Fibroblast of gingiva (primary cell): ENCODE measurements around the gene ST7.
A peak's percentile ranks its signal among the peaks of the same experiment; 100 is the strongest.

Experiments used
- DNase-seq: peaks from one replicate; pipeline ENCODE4 v3.0.0-alpha.2; 2011; ENCODE audit warnings: low read depth

The ST7 gene

DNA sequence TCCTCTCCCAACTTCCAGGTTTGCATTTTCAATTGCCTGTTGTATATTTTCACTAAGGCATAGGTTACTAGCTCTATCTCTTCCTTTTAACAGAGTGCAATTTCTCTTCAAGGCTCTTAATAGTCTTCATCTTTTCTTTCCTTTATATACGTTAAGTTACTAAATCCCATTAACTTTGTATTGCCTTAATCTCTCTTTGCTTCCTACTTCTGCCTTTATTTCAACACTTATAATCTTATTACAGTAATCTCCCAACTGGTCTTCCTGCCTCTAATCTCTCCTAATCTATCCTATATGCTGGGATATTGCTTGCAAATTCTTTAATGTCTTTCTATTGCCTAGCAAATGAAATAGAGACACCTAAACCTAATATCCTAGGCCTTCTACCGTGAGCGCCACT lies 26.1 kb downstream of the ST7 start:
- no peak for DNase-seq

DNA sequence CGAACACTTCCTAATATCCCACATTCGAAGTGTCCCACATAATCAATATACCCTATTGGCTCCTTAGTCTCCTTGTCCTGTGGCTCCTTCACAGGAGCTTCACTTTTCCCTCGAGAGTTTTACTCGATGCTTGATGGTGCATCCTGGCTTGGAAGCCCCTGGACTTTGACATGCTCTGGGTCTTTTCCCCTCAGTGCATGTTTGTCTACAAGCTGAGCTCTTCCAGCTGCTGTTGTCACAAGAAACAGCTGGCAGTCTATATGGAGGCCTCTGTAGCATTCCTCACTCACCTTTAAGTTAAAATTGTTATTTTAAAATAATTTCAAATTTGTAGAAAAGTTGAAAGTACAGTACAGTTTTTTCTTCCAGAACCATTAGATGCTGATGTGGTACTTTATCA lies 27.1 kb downstream of the ST7 start:
- DNase-seq, result no peak

DNA sequence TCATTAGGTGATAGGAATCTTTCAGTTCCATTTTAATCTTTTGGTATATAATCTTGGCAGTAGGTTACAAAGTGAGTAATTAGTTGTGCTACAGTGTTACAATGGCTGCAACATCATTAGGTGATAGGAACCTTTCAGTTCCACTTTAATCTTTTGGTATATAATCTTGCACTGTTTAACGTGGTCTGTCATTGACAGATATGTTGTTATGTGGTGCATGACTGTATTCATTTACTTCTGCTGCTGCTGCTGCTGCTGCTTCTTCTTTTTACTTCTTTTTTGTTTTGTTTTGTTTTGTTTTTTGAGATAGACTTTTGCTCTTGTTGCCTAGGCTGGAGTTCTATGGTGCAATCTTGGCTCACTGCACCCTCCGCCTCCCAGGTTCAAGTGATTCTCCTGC lies 28.6 kb downstream of the ST7 start:
- DNase-seq, result no peak

DNA sequence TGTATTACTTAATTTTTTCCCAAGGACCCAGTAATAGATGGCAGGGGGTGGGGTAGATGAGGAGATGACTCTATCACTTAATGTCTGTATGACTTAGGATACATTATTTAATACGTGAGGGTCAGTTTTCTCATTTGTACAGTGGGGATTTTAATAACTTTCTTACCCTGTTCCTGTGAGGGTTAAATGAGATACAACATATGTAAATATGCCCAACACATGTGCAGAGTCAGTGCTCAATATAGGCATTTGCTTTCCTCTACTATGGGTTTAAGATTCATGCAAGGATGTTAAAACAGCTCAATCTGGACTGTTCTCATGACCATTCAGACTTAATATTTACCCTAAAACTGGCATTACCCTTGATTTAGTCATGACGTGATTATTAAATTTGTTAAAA lies 31.2 kb downstream of the ST7 start:
- DNase-seq, result no peak

DNA sequence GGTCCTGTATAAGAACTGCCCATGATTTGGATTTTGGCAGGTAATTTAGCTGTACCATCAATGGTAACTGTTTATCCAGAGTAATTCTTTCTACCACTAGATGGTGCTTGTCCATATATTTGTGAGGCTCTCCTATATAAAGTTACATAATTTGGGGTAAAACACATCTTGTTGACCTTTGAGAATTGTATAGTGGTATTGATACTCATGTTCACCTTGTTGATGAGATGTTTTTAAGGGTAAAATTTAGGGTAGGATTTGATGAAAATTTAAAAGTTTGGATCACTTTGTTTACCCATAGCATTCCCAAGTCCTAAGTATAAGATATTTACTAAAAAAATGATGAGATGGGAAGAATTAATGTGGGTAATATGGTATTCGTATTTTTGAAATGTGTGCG lies 31.6 kb downstream of the ST7 start:
- no peak for DNase-seq

DNA sequence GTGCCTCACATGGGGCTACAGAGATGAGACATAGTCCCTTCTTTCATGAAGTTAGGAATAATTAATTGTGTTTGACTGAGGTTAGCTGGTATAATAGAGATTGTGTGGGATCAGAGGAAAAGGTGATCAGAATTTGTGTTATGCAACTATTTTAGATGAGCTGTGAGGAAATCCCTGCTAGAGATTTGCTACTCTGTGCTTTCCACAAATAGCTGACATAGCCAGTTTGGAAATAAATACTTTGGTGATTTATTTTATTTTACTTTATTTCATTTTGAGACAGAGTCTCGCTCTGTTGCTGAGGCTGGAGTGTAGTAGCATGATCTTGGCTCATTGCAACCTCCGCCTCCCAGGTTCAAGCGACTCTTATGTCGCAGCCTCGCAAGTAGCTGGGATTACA lies 32.3 kb downstream of the ST7 start:
- no peak for DNase-seq

DNA sequence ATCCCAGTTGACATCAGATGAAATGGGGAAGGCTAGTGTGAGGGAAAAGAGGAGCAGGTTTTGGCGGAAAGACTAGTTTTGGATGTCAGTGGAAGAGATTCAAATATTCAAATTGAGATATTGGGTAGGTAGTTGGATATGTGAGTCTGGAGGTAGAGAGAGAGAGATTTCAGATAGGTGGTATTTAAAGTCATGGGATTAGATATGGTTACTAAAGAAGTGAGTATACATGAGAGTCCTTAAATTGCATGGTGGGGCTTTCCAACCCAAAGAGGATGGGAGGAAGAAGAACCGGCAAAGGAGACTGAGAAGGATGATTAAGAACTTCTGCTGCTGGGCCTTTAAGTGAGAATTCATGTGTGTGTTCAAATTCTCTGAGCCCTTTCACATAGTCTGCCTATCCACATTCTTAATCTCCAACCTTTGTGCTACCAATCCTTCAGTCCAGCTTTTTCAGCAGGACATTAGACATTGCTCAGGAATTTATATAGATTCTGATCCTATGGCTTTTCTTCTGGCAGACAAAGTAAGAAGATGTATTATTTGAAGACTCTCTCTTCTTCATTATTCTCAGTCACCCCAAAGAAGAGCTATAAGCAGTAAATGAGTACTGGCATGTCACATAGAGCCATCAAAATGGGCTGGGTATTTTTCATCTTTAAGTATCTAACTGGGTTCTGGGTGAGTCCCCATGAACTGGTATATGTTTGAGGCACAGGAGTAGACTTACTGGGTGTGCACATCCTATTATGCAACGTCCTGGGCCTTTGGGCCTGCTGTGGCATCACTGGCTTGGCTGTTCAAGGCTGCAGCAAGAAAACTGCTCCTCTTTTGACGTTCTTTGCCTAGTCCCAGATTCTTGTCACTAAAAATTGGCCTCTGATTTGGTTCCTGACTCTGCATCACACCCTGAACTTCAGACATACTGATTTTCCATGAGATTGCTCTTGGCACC lies 33.6 kb downstream of the ST7 start:
- DNase-seq, result peak; percentile 8

DNA sequence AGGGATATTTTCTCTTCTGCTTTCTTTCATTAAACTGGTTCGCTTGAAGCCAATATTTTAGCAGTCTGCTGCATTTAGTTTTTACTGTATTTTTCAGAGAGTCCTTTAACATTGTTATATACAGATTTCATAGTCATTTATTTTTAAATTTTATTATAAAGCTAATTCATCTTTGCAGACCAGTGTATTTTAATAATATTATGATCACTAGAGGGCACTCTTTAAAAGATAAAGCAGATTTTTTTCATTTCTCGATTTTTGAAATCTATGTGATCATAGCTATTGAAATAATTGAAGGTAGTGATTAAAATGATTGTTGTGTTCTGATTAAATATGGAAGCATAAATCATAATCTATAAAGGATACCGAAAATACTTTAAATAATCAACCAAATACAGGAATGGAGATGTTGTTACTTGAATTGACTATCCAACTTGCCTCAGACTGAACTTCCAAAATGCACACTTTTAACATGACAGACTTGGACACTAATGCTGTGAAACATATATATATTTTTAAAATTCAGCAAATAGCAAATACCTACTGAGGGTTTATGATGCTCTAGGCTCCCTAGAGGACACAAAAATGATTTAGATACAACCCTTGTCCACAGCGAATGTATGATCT lies 35.2 kb downstream of the ST7 start:
- DNase-seq, result no peak

DNA sequence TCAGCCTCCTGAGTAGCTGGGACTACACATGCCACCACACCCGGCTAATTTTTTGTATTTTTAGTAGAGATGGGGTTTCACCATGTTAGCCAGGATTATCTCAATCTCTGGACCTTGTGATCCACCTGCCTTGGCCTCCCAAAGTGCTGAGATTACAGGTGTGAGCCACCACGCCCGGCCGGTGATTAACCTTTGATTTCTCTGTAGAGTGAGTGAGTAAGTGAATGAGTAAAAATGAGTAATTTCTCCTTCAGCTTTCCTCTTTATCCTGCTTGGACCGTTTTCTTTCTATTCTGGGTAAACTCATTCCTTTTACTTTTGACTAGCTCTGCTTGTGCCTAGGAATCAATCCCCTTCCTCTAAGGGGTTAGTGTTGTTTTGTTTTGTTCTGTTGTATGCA lies 36.8 kb downstream of the ST7 start:
- DNase-seq, result no peak

DNA sequence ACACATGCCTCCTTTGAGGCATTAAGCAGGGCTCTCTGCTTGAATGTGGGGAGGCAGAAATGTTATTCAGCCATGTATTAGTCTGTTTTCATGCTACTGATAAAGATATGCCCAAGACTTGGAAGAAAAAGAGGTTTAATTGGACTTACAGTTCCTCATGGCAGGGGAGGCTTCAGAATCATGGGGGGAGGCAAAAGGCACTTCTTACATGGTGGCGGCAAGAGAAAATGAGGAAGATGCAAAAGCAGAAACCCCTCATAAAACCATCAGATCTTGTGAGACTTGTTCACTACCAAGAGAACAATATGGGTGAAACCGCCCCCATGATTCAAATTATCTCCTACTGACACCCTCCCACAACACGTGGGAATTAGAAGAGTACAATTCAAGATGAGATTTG lies 37.9 kb downstream of the ST7 start:
- no peak for DNase-seq

DNA sequence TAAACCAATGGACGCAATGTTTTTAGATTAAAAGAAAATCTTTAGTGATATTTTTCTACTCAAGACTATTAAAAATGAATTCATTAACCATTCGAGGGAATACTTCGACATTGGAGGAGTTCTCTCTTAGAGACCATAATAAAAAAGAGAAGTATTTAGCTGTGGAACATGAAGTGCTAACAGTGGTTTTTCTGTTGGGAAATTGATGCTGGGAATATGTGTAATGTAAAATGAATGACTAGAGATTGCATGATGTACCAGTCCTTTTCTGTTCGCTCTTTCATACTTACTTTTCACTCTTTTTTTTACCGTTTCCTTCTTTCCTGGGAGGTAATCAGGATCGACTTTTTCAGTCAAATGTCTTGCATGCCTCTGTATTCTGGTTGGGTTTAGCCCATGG lies 41.3 kb downstream of the ST7 start:
- no peak for DNase-seq

DNA sequence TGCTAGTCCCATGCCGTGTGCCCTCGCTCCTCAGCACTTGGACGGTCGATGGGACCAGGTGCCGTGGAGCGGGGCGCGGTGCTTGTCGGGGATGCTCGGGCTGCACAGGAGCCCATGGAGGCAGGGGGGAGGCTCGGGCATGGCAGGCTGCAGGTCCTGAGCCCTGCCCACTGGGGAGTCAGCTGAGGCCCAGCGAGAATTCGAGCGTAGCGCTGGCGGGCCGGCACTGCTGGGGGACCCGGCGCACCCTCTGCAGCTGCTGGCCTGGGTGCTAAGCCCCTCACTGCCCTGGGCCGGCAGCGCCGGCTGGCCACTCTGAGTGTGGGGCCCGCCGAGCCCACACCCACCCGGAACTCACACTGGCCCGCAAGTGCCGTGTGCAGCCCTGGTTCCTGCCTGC lies 44.7 kb downstream of the ST7 start:
- DNase-seq, result no peak

DNA sequence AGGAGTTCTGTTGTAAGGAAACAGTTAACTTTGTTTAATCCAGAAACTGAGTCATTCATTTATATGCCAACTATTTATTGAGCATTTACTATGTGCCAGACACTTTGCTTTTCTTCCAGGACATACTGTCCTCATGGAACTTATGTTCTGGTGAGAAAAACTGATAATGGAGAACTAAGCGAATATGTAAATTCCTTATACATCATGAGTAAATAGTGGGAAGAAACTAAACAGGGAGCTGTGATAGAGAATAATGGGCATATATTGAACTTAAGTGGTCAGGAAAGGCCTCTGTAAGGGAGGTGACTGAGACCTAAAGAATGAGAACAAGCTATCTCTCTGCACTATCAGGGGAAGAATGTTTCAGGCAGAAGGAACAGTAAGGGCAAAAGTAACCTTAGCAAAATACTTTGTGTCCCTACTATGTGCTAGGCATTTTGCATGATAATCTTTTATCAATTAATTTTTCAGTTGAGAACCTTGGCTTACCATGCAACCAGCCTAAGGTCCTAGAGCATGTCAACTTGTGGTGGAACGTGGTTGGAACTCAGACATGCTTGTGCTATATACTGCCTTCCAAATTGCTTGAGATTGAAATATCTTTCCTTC lies 45.4 kb downstream of the ST7 start:
- DNase-seq, result no peak

DNA sequence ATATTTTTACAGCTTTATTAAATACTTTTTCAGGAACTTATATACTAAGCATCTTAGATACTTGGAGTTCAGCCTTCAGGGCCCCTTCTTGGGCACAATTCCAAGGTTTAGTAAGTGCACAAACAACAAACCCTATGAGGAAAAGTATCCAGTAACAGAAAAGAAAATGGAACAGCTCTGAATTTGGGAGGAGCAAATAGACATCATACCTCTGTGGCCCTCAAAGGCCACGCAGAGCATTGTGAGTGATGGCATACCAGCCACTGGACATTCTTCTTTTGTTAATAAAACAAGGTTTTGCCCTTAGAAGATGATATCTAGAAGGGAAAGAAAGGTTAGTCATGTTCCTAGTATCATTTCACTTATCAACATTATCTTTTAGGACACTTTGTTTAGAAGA lies 46.0 kb downstream of the ST7 start:
- peak; percentile 8 for DNase-seq

DNA sequence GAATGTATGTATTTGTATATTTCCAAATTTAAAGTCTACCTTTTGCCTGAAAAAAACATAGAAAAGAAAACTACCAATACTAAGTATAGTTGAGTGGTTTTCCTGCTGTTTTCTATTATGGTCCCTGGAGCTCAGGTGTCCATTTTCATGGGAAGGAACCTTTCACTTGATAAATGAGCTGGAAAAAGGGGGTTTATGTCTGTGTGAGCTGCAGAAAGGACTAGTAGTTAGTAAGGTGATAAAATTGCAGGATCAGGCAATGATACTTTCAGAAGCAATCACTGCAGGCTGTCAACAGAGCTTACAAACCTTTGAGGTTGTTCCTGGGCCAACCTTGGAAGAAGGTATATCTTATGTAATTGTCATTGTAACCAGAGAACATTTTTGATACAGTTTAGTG lies 48.0 kb downstream of the ST7 start:
- DNase-seq, result no peak

DNA sequence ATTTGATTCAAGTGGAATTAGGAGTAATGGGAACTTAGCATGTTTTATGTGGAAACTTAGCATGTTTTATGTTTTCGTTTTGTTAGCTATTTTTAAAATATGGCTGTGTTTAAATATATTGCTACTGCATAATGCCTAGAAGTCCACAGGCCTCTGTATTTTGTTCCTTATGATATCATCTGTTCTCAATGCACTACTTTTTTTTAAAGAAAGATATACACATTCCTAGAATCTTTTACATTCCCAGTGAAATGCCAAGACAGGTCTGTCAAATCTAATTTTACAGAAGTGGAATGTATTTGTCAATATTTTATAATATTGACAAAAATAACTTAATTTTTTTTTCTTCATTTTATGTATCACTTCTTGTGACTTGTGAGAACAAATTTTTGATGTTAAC lies 51.6 kb downstream of the ST7 start:
- DNase-seq, result no peak

DNA sequence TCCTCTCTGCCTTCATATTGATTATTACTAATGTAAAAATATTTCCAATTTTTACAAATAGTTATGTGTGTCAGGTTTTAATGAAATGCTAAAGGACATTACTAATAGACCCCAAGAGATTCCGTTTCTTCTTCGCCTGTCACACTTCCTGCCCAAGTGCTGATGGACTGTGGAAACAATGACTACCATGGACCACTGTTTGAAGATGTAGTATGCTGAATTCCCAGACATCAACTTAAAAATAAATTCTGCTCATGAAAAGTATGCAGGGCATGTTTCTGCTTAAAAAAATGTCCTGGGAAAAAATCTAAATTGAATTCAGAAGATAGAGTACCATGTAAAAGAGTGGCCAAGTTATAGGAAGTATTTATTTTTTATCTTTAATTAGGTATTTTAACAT lies 52.1 kb downstream of the ST7 start:
- no peak for DNase-seq

DNA sequence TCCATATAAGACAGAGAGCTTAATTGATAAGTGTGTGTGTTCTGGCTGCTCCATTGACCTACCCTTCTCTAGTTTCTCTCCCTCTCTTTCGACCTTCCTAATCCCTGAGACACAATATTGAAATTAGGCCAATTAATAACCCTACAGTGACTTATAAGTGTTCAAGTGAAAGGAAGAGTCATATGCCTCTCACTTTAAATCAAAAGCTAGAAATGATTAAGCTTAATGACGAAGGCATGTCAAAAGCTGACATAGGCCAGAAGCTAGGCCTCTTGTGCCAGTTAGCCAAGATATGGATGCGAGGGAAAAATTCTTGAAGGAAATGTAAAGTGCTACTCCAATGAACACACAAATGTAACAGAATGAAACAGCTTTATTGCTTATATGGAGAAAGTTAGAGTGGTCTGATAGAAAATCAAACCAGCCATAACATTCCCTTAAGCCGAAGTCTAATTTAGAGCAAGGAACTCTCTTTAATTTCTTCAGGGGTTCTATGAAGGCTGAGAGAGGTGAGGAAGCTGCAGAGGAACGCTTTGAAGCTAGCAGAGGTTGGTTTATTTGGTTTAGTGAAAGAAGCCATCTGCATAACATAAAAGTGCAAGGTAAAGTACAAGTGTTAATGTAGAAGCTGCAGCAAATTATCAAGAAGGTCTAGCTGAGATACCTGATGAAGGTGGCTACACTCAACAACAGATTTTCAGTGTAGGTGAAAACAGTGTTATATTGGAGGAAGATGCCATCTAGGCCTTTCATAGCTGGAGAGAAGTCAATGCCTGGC lies 53.8 kb downstream of the ST7 start:
- DNase-seq, result no peak

DNA sequence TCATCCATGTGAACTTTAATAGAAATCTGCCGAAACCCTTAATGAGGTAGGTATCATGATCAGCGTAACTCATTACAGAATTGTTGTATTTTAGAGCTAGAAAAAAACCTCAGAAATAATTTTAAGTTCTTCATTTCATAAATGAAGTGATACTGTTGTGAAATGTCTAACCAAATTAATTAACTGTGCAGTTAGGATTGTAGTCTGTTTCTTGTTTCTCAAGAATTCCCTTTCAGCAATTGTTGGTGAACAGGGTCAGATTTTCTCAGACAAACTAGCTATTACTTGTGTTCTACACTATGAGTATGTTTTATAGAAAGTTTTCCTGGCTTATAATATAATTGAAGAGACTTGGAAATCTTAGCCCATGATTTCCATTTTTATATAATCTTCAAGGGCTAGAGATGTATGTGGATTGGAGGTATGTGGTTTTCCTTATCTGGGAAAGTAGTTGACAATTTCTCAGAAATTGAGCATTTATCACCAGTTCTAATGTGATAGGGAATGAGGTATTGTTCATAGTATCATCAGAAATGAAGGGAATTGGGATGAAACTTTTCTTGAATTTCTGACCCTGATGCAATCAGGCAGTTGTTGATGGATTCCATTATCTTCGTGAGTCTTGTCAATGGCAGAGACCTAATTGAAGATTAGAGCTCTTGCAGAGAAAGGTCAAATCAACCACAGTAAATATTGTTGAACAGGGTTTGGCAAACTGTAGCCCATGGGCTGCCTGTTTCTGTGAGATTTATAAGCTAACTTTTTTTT lies 55.0 kb downstream of the ST7 start:
- DNase-seq, result no peak

DNA sequence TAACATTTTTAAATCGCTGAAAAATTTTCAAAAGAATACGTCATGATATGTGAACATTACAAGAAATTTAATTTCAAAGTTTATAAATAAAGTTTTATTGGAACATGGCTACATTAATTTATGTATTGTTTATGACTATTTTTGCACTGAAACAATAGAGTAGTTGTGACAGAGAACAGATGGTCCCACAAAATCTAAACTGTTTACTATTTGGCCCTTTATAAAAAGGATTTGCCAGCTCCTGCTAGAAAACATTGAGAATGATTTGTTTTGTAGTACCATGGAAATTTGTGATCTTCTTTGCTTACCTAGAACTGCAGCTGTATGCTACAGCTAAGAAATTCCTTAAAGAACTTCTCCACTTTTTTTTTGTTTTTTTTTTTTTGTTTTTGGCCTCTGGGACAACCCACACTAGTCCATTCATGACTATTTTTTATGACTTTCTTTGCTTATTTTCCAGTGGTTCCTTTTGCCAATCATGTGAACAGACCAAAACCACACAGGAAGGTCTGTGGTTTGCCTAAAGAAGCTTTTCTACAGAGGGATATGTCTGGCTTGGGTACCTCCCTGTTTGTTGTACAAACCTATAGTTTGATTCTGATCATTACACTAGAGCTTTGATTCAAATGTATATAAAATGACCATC lies 55.7 kb downstream of the ST7 start:
- DNase-seq, result no peak

DNA sequence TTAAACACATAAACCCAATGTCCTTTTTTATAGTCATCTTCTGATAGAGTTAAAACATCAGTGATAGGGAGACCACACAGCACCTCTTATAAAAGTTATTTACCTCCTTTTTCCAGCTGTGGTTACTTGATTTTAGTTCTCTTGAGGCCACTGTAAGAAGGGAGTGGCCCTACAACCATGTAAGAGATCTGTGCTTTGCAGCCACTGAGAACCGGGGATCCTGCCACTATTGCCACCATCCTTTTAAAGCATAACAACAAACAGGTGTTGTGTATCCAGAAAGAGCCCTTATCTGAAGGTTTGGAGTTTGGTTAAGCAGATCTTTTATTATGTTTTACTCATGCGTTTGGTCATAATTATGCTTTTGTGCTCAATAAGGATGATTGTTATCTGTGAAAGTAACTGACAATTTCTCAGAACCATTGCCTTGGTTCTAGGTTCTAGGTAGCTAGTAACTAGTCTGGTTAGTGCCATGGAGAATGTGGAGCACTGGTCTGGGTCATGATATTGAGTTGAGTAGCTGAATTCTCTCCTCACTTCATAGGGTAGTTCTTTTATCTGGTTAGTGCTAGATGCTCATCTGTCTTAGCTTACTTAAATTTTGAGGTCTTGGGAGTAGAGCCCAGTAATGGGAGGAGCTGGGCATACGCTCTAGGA lies 56.5 kb downstream of the ST7 start:
- DNase-seq, result no peak
